K562 (cell line): ENCODE data around the gene LDLRAD3. TPM values are rescaled to one million over a fixed set of nuclear protein-coding genes. Genes with fewer than 3 reads are reported as not detected.

Source experiments
- ATAC-seq: fragments of 200-7000 bp; cut with Tn5 transposase; 3 replicates; pipeline ENCODE4 v1.9.1; 2020; ENCODE audit warnings: moderate library complexity
- BruUV-seq: library from RNA; stranded (reverse); fragments of 400-500 nt; replicated peaks from 2 replicates; lab custom pipeline; 2021; lab: Mats Ljungman, UMichigan
- CTCF ChIA-PET: fragments of 300-600 bp; formaldehyde crosslinking; extraction: SDS; loops from one replicate; lab custom pipeline; 2021; ENCODE audit warnings: low intra/inter-chr PET ratio; lab: Yijun Ruan, JAX
- POLR2A ChIA-PET: fragments of 300-600, 350-650 bp; sonication (Branson Sonifier 250); formaldehyde crosslinking; extraction: SDS; loops from one replicate; lab custom pipeline; 2021; ENCODE audit warnings: antibody characterized with exemption, inconsistent platforms; lab: Yijun Ruan, JAX
- DNase-seq, 4 experiments: peaks; one replicate each; pipeline versions ENCODE4 v3.0.0 to v3.0.0-alpha.2; 2011 to 2018; ENCODE audit warnings: low spot score in 3 of 4, mixed read lengths in 3 of 4; ENCODE audit errors: extremely low read depth in 1 of 4
- FAIRE-seq: peaks from 2 replicates; lab custom pipeline; 2011; peaks lifted over from hg19 to GRCh38; lab: Jason Lieb, UNC
- H2AFZ ChIP-seq: 2 replicates; pipeline ENCODE4 v1.6.0; 2011; ENCODE audit warnings: low read depth, low read length, control low read depth, inconsistent platforms
- H3K27ac ChIP-seq: fragments of 200-600 bp; 3 replicates; pipeline ENCODE4 v1.8.0; 2011; ENCODE audit warnings: low read depth, mild to moderate bottlenecking, control low read depth, inconsistent platforms, low read length, moderate library complexity, mixed read lengths; ENCODE audit errors: extremely low read depth
- H3K27me3 ChIP-seq, 2 experiments: fragments of 300-600 bp in 1 of 2; 2 replicates in 1 of 2; 3 replicates in 1 of 2; pipeline versions ENCODE4 v1.6.0 to v1.8.0; 2011; ENCODE audit warnings: inconsistent platforms in 2 of 2, low read length in 2 of 2, mild to moderate bottlenecking in 1 of 2, mixed read lengths in 1 of 2, moderate library complexity in 1 of 2; ENCODE audit not compliant: control insufficient read depth in 2 of 2, insufficient read depth in 2 of 2
- H3K36me3 ChIP-seq: fragments of 300-600 bp; 3 replicates; pipeline ENCODE4 v1.8.0; 2011; ENCODE audit warnings: mild to moderate bottlenecking, low read length, inconsistent platforms; ENCODE audit not compliant: control insufficient read depth, insufficient read depth
- H3K4me1 ChIP-seq, 2 experiments: fragments of 200-600 bp in 1 of 2; replicated peaks in 1 of 2; 2 replicates in 1 of 2; 3 replicates in 1 of 2; pipeline versions ENCODE4 v1.5.1 to v1.8.0; 2011; ENCODE audit warnings: inconsistent platforms in 2 of 2, low read length in 2 of 2, mild to moderate bottlenecking in 1 of 2, mixed read lengths in 1 of 2, moderate library complexity in 1 of 2; ENCODE audit not compliant: control insufficient read depth in 2 of 2, insufficient read depth in 2 of 2
- H3K4me2 ChIP-seq: 2 replicates; pipeline ENCODE4 v1.6.1; 2011; ENCODE audit warnings: low read length, control low read depth, inconsistent platforms, mixed read lengths; ENCODE audit not compliant: insufficient read depth
- H3K4me3 ChIP-seq: fragments of 200-600 bp; sonication (generic), shearing (Covaris generic); 2 replicates; pipeline ENCODE4 v1.5.1; 2016; ENCODE audit warnings: control low read depth, inconsistent platforms
- H3K79me2 ChIP-seq: fragments of 200-600 bp; 3 replicates; pipeline ENCODE4 v1.8.0; 2011; ENCODE audit warnings: low read length, inconsistent platforms; ENCODE audit not compliant: control insufficient read depth, insufficient read depth
- H3K9ac ChIP-seq, 2 experiments: 2 replicates each; pipeline versions ENCODE4 v1.6.0 to v1.6.1; 2011; ENCODE audit warnings: low read depth in 2 of 2, low read length in 2 of 2, control low read depth in 1 of 2, inconsistent platforms in 1 of 2, mild to moderate bottlenecking in 1 of 2, mixed read lengths in 1 of 2; ENCODE audit not compliant: insufficient read depth in 1 of 2
- H3K9me1 ChIP-seq: one replicate; pipeline ENCODE4 v1.6.0; 2011; ENCODE audit warnings: inconsistent platforms, mild to moderate bottlenecking, low read length, moderate library complexity; ENCODE audit not compliant: control insufficient read depth, insufficient read depth
- H3K9me3 ChIP-seq: replicated peaks from 2 replicates; pipeline ENCODE4 v1.5.1; 2011; ENCODE audit warnings: low read depth, low read length, inconsistent platforms; ENCODE audit not compliant: control insufficient read depth, insufficient read depth
- H4K20me1 ChIP-seq: replicated peaks from 2 replicates; pipeline ENCODE4 v1.6.1; 2011; ENCODE audit warnings: low read length, inconsistent platforms, mixed read lengths; ENCODE audit not compliant: control insufficient read depth, insufficient read depth
- BDP1 ChIP-seq: IDR thresholded peaks from 3 replicates; pipeline ENCODE4 v1.6.1; 2011; ENCODE audit not compliant: insufficient read length, insufficient read depth
- CBX2 ChIP-seq: fragments of 200-600 bp; sonication (generic); IDR thresholded peaks from one replicate; pipeline ENCODE4 v1.6.1; 2012; ENCODE audit warnings: mild to moderate bottlenecking, low read length, inconsistent platforms; ENCODE audit not compliant: insufficient read depth, poor library complexity, severe bottlenecking
- ELF2 ChIP-seq: fragments of 250-450 bp; sonication (Bioruptor Pico); IDR thresholded peaks from 2 replicates; pipeline ENCODE4 v1.5.0; 2021; ENCODE audit warnings: mild to moderate bottlenecking
- FOSL1 ChIP-seq: fragments of 200-800 bp; sonication (Bioruptor generic); conservative IDR thresholded peaks from 2 replicates; pipeline ENCODE4 v1.6.1; 2016; ENCODE audit warnings: missing genetic modification characterization, missing compliant biosample characterization
- GABPB2 ChIP-seq: fragments of 250-450 bp; sonication (Bioruptor Pico); conservative IDR thresholded peaks from 2 replicates; pipeline ENCODE4 v1.5.1; 2021; ENCODE audit warnings: mild to moderate bottlenecking
- ILK ChIP-seq: fragments of 450-650 bp; IDR thresholded peaks from 2 replicates; pipeline ENCODE4 v1.6.1; 2016; ENCODE audit warnings: missing genetic modification characterization, low read depth, mild to moderate bottlenecking, missing compliant biosample characterization, moderate library complexity, borderline replicate concordance
- KLF16 ChIP-seq: IDR thresholded peaks from 2 replicates; pipeline ENCODE4 v1.6.1; 2016; ENCODE audit warnings: antibody characterized with exemption
- NELFE ChIP-seq: IDR thresholded peaks from 2 replicates; pipeline ENCODE4 v1.6.1; 2011; ENCODE audit warnings: mild to moderate bottlenecking; ENCODE audit not compliant: insufficient read depth, insufficient read length
- NFYB ChIP-seq: IDR thresholded peaks from 2 replicates; pipeline ENCODE4 v1.6.1; 2011; ENCODE audit warnings: mild to moderate bottlenecking, moderate library complexity; ENCODE audit not compliant: insufficient read length; ENCODE audit errors: extremely low read depth
- NR1H2 ChIP-seq: sonication (generic); formaldehyde crosslinking; IDR thresholded peaks from 2 replicates; pipeline ENCODE4 v1.4.0; 2020; ENCODE audit warnings: mild to moderate bottlenecking, missing genetic modification reagents
- NR2F6 ChIP-seq: fragments of 450-650 bp; formaldehyde crosslinking; IDR thresholded peaks from 2 replicates; pipeline ENCODE4 v1.4.0; 2020; ENCODE audit warnings: mild to moderate bottlenecking
- STAG1 ChIP-seq: sonication (generic); formaldehyde crosslinking; IDR thresholded peaks from 2 replicates; pipeline ENCODE4 v1.5.0; 2020; ENCODE audit warnings: missing genetic modification reagents, borderline replicate concordance
- TEAD1 ChIP-seq, 2 experiments: fragments of 450-650 bp in 1 of 2; sonication (generic) in 1 of 2; formaldehyde crosslinking; IDR thresholded peaks; 2 replicates each; pipeline versions ENCODE4 v1.4.0 to v1.8.0; 2020 to 2022; ENCODE audit warnings: mild to moderate bottlenecking in 2 of 2, missing genetic modification reagents in 1 of 2
- ZNF174 ChIP-seq: fragments of 250-450 bp; sonication (Bioruptor Pico); IDR thresholded peaks from 2 replicates; pipeline ENCODE4 v1.4.0; 2020; ENCODE audit warnings: mild to moderate bottlenecking
- ZNF324 ChIP-seq: fragments of 250-450 bp; sonication (Bioruptor Pico); IDR thresholded peaks from 2 replicates; pipeline ENCODE4 v1.4.0; 2020; ENCODE audit warnings: mild to moderate bottlenecking
- ZNF431 ChIP-seq: sonication (generic); formaldehyde crosslinking; IDR thresholded peaks from 2 replicates; pipeline ENCODE4 v1.8.0; 2022; ENCODE audit warnings: mild to moderate bottlenecking, missing genetic modification reagents
- ZNF77 ChIP-seq: fragments of 250-450 bp; sonication (Bioruptor Pico); IDR thresholded peaks from 2 replicates; pipeline ENCODE4 v1.5.0; 2020
- ZSCAN32 ChIP-seq: fragments of 450-650 bp; formaldehyde crosslinking; IDR thresholded peaks from 2 replicates; pipeline ENCODE4 v1.4.0; 2020; ENCODE audit warnings: mild to moderate bottlenecking, moderate library complexity
- WGBS: fragments of 100-300 bp; shearing (Covaris generic); methylation state at CpG from one replicate; pipeline ENCODE4 v1.1.6; 2016; ENCODE audit warnings: low coverage, mixed read lengths; ENCODE audit not compliant: insufficient coverage; ENCODE audit errors: missing lambda C conversion rate; 5-methylcytosine and 5-hydroxymethylcytosine counted together
- in situ Hi-C: fragments of 300-500 bp; cut with MboI; formaldehyde crosslinking; loops from 4 replicates; pipeline ENCODE4 v1.15.0; 2018; ENCODE audit warnings: inconsistent platforms, mixed read lengths
- intact Hi-C: fragments of 100-400 bp; cut with micrococcal nuclease; formaldehyde crosslinking; loops from 2 replicates; pipeline ENCODE4 v1.14.2; 2022
- polyA plus RNA-seq, 8 experiments: library from polyadenylated mRNA; depleted of rRNA in 4 of 8; stranded (reverse) in 5 of 8; unstranded in 3 of 8; fragments of >200 nt; fragmentation: Nextera tagmentation in 2 of 8; fragmentation: Illumina TruSeq in 1 of 8; extraction: Ambion mirVana in 2 of 8; extraction: Trizol in 1 of 8; gene quantifications; 2 replicates each; pipeline versions ENCODE4 v1.2.1 to v1.2.3, GENCODE V29; 2011 to 2014; ENCODE audit warnings: inconsistent platforms in 1 of 8, missing spikeins in 1 of 8
- total RNA-seq, 7 experiments: library from RNA; depleted of rRNA in 6 of 7; stranded (reverse); fragments of >200 nt in 6 of 7; fragmentation: Illumina TruSeq in 2 of 7; extraction: Trizol in 2 of 7; gene quantifications; 2 replicates each; pipeline versions ENCODE4 v1.2.1 to v1.2.3, GENCODE V29; 2011 to 2021; ENCODE audit warnings: low replicate concordance in 1 of 7
- TF ChIP-seq, protein P1 (sequence below), 2 experiments: IDR thresholded peaks in 1 of 2; conservative IDR thresholded peaks in 1 of 2; 2 replicates each; pipeline ENCODE4 v1.6.1; 2016; ENCODE audit warnings: low read depth in 2 of 2, mild to moderate bottlenecking in 1 of 2, missing compliant biosample characterization in 1 of 2, missing genetic modification characterization in 1 of 2, moderate library complexity in 1 of 2
- TF ChIP-seq, protein P2 (sequence below): fragments of 250-450 bp; sonication (Bioruptor Pico); IDR thresholded peaks from 2 replicates; pipeline ENCODE4 v1.8.0; 2021; ENCODE audit warnings: moderate library complexity, mild to moderate bottlenecking, inconsistent platforms

LDLRAD3 gene
- total and polyA plus RNA-seq, 9 of the 15 experiments (the other 6 are each of a cell fraction or from before 2014, with no cell fraction given) = 0.73 to 7.2 (median 3.5) TPM

DNA sequence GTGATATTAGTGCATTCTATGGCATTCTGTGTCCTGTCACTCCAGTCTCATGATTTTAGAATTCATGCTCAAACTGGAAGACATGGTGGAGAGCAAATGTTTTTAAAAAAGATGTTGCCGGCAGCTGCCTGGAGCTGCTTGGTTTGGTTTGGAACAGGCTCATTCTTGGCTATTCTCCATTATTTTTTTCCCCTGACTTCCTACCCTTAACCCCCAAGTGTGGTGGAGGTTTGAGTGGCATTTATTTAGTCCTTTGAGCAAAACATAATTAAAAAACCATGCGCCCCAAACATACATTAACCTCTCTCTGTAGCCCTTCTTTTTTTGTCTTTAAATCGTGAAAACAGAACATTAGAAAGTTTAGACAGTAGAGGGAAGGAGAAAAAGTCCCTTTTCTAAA, 94.7 kb downstream of the LDLRAD3 start:
- H3K9me3 ChIP-seq = no peaks in the 10 kb centered on the region
- in situ Hi-C loops (loop anchor here (10.0 kb wide), 1 partner anchor 226 kb away; no protein-coding TSS in a partner anchor), intact Hi-C loops (no loop called here)
- H3K27ac ChIP-seq = no peak overlapping the region
- no peak for FAIRE-seq
- H4K20me1 ChIP-seq = no peaks in the 10 kb centered on the region; the same call in 1 of the 2 replicates
- no peaks in the 10 kb centered on the region; the same call in 2 of the 3 replicates for H3K36me3 ChIP-seq
- POLR2A ChIA-PET = interaction anchor here (0.9 kb wide), 1 partner anchor 16 kb away, joined by 3 read pairs; no protein-coding TSS in a partner anchor
- ATAC-seq = no peak
- DNase-seq = no peak
- H3K4me2 ChIP-seq = no peak overlapping the region
- no peak overlapping the region for H2AFZ ChIP-seq
- H3K9me1 ChIP-seq = no peaks in the 10 kb centered on the region
- no TSS peak for BruUV-seq
- no peaks in the 10 kb centered on the region for H3K79me2 ChIP-seq
- no peak overlapping the region for H3K4me3 ChIP-seq
- TF ChIP-seq FOSL1 (tag) (no peak), ZNF77 (CRISPR knock-in tag) (no peak), ZSCAN32 (CRISPR knock-in tag) (no peak), ZNF324 (no peak), NR2F6 (no peak), NELFE (no peak), KLF16 (no peak), GABPB2 (no peak), STAG1 (CRISPR knock-in tag) (no peak), ELF2 (CRISPR knock-in tag) (no peak), ZNF431 (CRISPR knock-in tag) (no peak), BDP1 (no peak), CBX2 (no peak), TEAD1 (CRISPR knock-in tag; IDR thresholded peaks at IDR 0.05) (no peak), ZNF174 (no peak), NFYB (no peak), ILK (tag) (no peak), NR1H2 (CRISPR knock-in tag) (no peak)
- TF ChIP-seq, protein P1, sequence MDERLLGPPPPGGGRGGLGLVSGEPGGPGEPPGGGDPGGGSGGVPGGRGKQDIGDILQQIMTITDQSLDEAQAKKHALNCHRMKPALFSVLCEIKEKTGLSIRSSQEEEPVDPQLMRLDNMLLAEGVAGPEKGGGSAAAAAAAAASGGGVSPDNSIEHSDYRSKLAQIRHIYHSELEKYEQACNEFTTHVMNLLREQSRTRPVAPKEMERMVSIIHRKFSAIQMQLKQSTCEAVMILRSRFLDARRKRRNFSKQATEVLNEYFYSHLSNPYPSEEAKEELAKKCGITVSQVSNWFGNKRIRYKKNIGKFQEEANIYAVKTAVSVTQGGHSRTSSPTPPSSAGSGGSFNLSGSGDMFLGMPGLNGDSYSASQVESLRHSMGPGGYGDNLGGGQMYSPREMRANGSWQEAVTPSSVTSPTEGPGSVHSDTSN (CRISPR knock-in tag; IDR thresholded peaks at IDR 0.05; ENCODE audit: low read depth) = no peak
- TF ChIP-seq, protein P1 (tag; conservative IDR thresholded peaks at IDR 0.05; ENCODE audit: low read depth) = no peak
- TF ChIP-seq, protein P2, sequence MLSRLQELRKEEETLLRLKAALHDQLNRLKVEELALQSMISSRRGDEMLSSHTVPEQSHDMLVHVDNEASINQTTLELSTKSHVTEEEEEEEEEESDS (CRISPR knock-in tag) = no peak
- 68% methylated on average over 3 of the region's 3 CpGs for WGBS
- peaks cover 0 to 6% of the 10 kb centered on the region in 2 experiments; a peak in 1 of 5 replicates for H3K27me3 ChIP-seq
- no peak overlapping the region for H3K9ac ChIP-seq
- H3K4me1 ChIP-seq = no peaks in the 10 kb centered on the region; a peak in 2 of 5 replicates
- CTCF ChIA-PET = no interaction called here
